ENCODE measurements around the gene NPIPA8.
"Not testable (repeated sequence)": the region's sequence is repeated elsewhere in the genome, so short reads cannot be mapped to it uniquely, and the experiment has no call there.

NPIPA8 gene

GRCh38 chr16:18270171-18270570, 66.4 kb downstream of the NPIPA8 start:
- DNase-seq: not testable (repeated sequence)
